IMR-90 (cell line): ENCODE results near the gene PITX1. TPM values are rescaled to one million over a fixed set of nuclear protein-coding genes. Genes with fewer than 3 reads are reported as not detected.

ENCODE experiments used
- ATAC-seq: fragments of 200-7000 bp; cut with Tn5 transposase; 2 replicates; pipeline ENCODE4 v1.9.1; 2020; ENCODE audit warnings: low read depth, mild to moderate bottlenecking, moderate library complexity
- BruUV-seq: library from RNA; stranded (reverse); fragments of 400-500 nt; replicated peaks from 2 replicates; lab custom pipeline; 2021; lab: Mats Ljungman, UMichigan
- CTCF ChIA-PET: fragments of 300-600 bp; formaldehyde crosslinking; extraction: SDS; loops from one replicate; lab custom pipeline; 2021; ENCODE audit warnings: antibody characterized with exemption; lab: Yijun Ruan, JAX
- POLR2A ChIA-PET: fragments of 300-600 bp; sonication (Branson Sonifier 250); formaldehyde crosslinking; loops from one replicate; lab custom pipeline; 2022; ENCODE audit warnings: antibody characterized with exemption; ENCODE audit not compliant: unreplicated experiment; lab: Charles Lee
- DNase-seq: peaks from one replicate; pipeline ENCODE4 v3.0.0; 2013
- H2AFZ ChIP-seq: replicated peaks from 2 replicates; pipeline ENCODE3; 2013; ENCODE audit warnings: low read length, mild to moderate bottlenecking; ENCODE audit not compliant: poor library complexity
- H2AK5ac ChIP-seq: 2 replicates; pipeline ENCODE4 v1.6.1; 2013; ENCODE audit warnings: low read depth, low read length, inconsistent platforms
- H2AK9ac ChIP-seq: replicated peaks from 2 replicates; pipeline ENCODE3; 2013; ENCODE audit warnings: mild to moderate bottlenecking, low read depth, low read length, moderate library complexity; ENCODE audit not compliant: poor library complexity
- H2BK120ac ChIP-seq: 2 replicates; pipeline ENCODE4 v1.6.1; 2013; ENCODE audit warnings: low read depth, low read length, inconsistent platforms
- H2BK15ac ChIP-seq: 3 replicates; pipeline ENCODE4 v1.6.1; 2013; ENCODE audit warnings: low read depth, low read length, inconsistent platforms
- H2BK20ac ChIP-seq: 2 replicates; pipeline ENCODE4 v1.6.1; 2013; ENCODE audit warnings: low read depth, mild to moderate bottlenecking, inconsistent platforms, low read length, moderate library complexity
- H2BK5ac ChIP-seq: 2 replicates; pipeline ENCODE4 v1.6.1; 2013; ENCODE audit warnings: mild to moderate bottlenecking, low read depth, low read length, inconsistent platforms; ENCODE audit not compliant: poor library complexity, severe bottlenecking
- H3K14ac ChIP-seq: replicated peaks from 2 replicates; pipeline ENCODE4 v1.6.1; 2013; ENCODE audit warnings: low read depth, low read length, inconsistent platforms
- H3K18ac ChIP-seq: 2 replicates; pipeline ENCODE4 v1.6.1; 2013; ENCODE audit warnings: low read depth, low read length, control low read depth
- H3K23ac ChIP-seq: 2 replicates; pipeline ENCODE4 v1.6.1; 2013; ENCODE audit warnings: low read depth, low read length, inconsistent platforms
- H3K27ac ChIP-seq: 2 replicates; pipeline ENCODE4 v1.5.1; 2013; ENCODE audit warnings: mild to moderate bottlenecking, control low read depth, low read length; ENCODE audit not compliant: insufficient read depth
- H3K27me3 ChIP-seq: 2 replicates; pipeline ENCODE4 v1.6.1; 2013; ENCODE audit warnings: low read length; ENCODE audit not compliant: control insufficient read depth, insufficient read depth
- H3K36me3 ChIP-seq: 2 replicates; pipeline ENCODE4 v1.6.1; 2013; ENCODE audit warnings: low read length, mixed read lengths; ENCODE audit not compliant: control insufficient read depth, insufficient read depth
- H3K4ac ChIP-seq: 2 replicates; pipeline ENCODE4 v1.6.1; 2013; ENCODE audit warnings: low read depth, low read length, inconsistent platforms
- H3K4me1 ChIP-seq: 2 replicates; pipeline ENCODE4 v1.6.1; 2013; ENCODE audit warnings: low read length, mixed read lengths; ENCODE audit not compliant: control insufficient read depth, insufficient read depth
- H3K4me2 ChIP-seq: 2 replicates; pipeline ENCODE4 v1.6.1; 2013; ENCODE audit warnings: low read depth, mild to moderate bottlenecking, control low read depth, low read length, moderate library complexity
- H3K4me3 ChIP-seq: 2 replicates; pipeline ENCODE4 v1.5.1; 2013; ENCODE audit warnings: low read depth, mild to moderate bottlenecking, control low read depth, low read length, moderate library complexity; ENCODE audit not compliant: insufficient read depth
- H3K56ac ChIP-seq: 2 replicates; pipeline ENCODE4 v1.6.1; 2013; ENCODE audit warnings: low read length, inconsistent platforms; ENCODE audit not compliant: insufficient read depth; ENCODE audit errors: extremely low read depth
- H3K79me1 ChIP-seq, 2 experiments: 2 replicates each; pipeline ENCODE4 v1.6.1; 2013; ENCODE audit warnings: low read length in 2 of 2, inconsistent platforms in 1 of 2, low read depth in 1 of 2
- H3K9ac ChIP-seq: 2 replicates; pipeline ENCODE4 v1.6.1; 2013; ENCODE audit warnings: low read depth, low read length, control low read depth
- H3K9me1 ChIP-seq: 2 replicates; pipeline ENCODE4 v1.6.1; 2013; ENCODE audit warnings: low read length, inconsistent platforms; ENCODE audit not compliant: insufficient read depth
- H3K9me3 ChIP-seq: 2 replicates; pipeline ENCODE4 v1.6.1; 2013; ENCODE audit warnings: low read length; ENCODE audit not compliant: control insufficient read depth, insufficient read depth
- H4K20me1 ChIP-seq: 2 replicates; pipeline ENCODE4 v1.6.1; 2013; ENCODE audit warnings: low read length, inconsistent platforms; ENCODE audit not compliant: insufficient read depth
- H4K5ac ChIP-seq: 2 replicates; pipeline ENCODE4 v1.6.1; 2013; ENCODE audit warnings: mild to moderate bottlenecking, low read depth, low read length, control low read depth
- H4K8ac ChIP-seq, 2 experiments: 2 replicates each; pipeline ENCODE4 v1.6.1; 2013; ENCODE audit warnings: low read depth in 2 of 2, low read length in 2 of 2, control low read depth in 1 of 2, inconsistent platforms in 1 of 2
- H4K91ac ChIP-seq: 2 replicates; pipeline ENCODE4 v1.6.1; 2013; ENCODE audit warnings: low read depth, low read length, inconsistent platforms; ENCODE audit not compliant: insufficient read depth
- ELK1 ChIP-seq: fragments of 150-350 bp; IDR thresholded peaks from 2 replicates; pipeline ENCODE4 v1.6.1; 2016; ENCODE audit warnings: low read depth, mild to moderate bottlenecking, low read length, moderate library complexity, borderline replicate concordance
- MAFK ChIP-seq: IDR thresholded peaks from 2 replicates; pipeline ENCODE4 v1.6.1; 2012; ENCODE audit warnings: low read depth, low read length, improper control_type of control experiment
- MAZ ChIP-seq: IDR thresholded peaks from 2 replicates; pipeline ENCODE4 v1.6.1; 2012; ENCODE audit warnings: low read depth, mild to moderate bottlenecking, low read length, improper control_type of control experiment, moderate library complexity, borderline replicate concordance
- NFE2L2 ChIP-seq: fragments of 150-350 bp; IDR thresholded peaks from 2 replicates; pipeline ENCODE4 v1.6.1; 2016; ENCODE audit warnings: low read depth, mild to moderate bottlenecking, low read length
- RAD21 ChIP-seq: IDR thresholded peaks from 2 replicates; pipeline ENCODE4 v1.6.1; 2012; ENCODE audit warnings: low read length, improper control_type of control experiment
- RFX5 ChIP-seq: IDR thresholded peaks from 2 replicates; pipeline ENCODE4 v1.8.0; 2012; ENCODE audit warnings: low read depth, mild to moderate bottlenecking, low read length, moderate library complexity
- WGBS, 2 experiments: methylation state at CpG; one replicate each; pipeline versions ENCODE4 v1.1.5 to v1.1.7; 2013; ENCODE audit warnings: missing lambda C conversion rate in 2 of 2; ENCODE audit not compliant: insufficient read length in 1 of 2; ENCODE audit errors: extremely low coverage in 2 of 2; 5-methylcytosine and 5-hydroxymethylcytosine counted together
- dilution Hi-C: fragments of 300-500 bp; cut with HindIII; formaldehyde crosslinking; loops from one replicate; pipeline ENCODE4 v1.14.3; 2018; ENCODE audit warnings: low sequenced_read_pairs; ENCODE audit not compliant: unreplicated experiment
- in situ Hi-C: fragments of 300-500 bp; cut with MboI; formaldehyde crosslinking; loops from 3 replicates; pipeline ENCODE4 v1.14.3; 2019; ENCODE audit warnings: low sequenced_read_pairs, inconsistent platforms, mixed read lengths
- intact Hi-C: fragments of 100-400 bp; cut with micrococcal nuclease; formaldehyde crosslinking; loops from 2 replicates; pipeline ENCODE4 v1.10.0; 2022
- polyA plus RNA-seq, 3 experiments: library from polyadenylated mRNA; depleted of rRNA; stranded (reverse); fragments of >200 nt; gene quantifications; 2 replicates each; pipeline ENCODE4 v1.2.3, GENCODE V29; 2012; ENCODE audit warnings: low replicate concordance in 1 of 3
- total RNA-seq: library from RNA; depleted of rRNA; stranded (reverse); fragments of >200 nt; gene quantifications from 2 replicates; pipeline ENCODE4 v1.2.3, GENCODE V29; 2012

Gene PITX1
- total and polyA plus RNA-seq, 2 of the 4 experiments (the other 2 are of a cell fraction): 10.4 to 29.8 TPM

- no peak overlapping the region for H4K91ac ChIP-seq
- H4K5ac ChIP-seq: no peak overlapping the region
- H3K4me3 ChIP-seq: no peak overlapping the region
- 0 out of 2 replicates have a peak overlapping the region, but pooled peaks have one; percentile 53 for H2AK5ac ChIP-seq
- no peak overlapping the region for H3K27ac ChIP-seq
- ChIA-PET POLR2A (no interaction called here), CTCF (no interaction called here)
- no peaks in the 10 kb centered on the region for H3K36me3 ChIP-seq
- peaks cover 12% of the 10 kb centered on the region; the same call in 1 of the 2 replicates for H3K4me1 ChIP-seq
- no peak overlapping the region for H2BK5ac ChIP-seq
- H3K56ac ChIP-seq: no peak overlapping the region
- no peak overlapping the region for H2BK20ac ChIP-seq
- dilution Hi-C loops (no loop called here), intact Hi-C loops (no loop called here), in situ Hi-C loops (no loop called here)
- H2BK120ac ChIP-seq: no peak overlapping the region
- H4K8ac ChIP-seq: no peak overlapping the region
- H3K9me1 ChIP-seq: peaks cover 11% of the 10 kb centered on the region
- no peak overlapping the region for H2AK9ac ChIP-seq
- no peak overlapping the region for H2BK15ac ChIP-seq
- peaks cover 30% of the 10 kb centered on the region for H3K27me3 ChIP-seq
- H2AFZ ChIP-seq: no peak overlapping the region
- H3K18ac ChIP-seq: no peak overlapping the region; the same call in 1 of the 2 replicates
- ATAC-seq (no peak), DNase-seq (no peak)
- H3K9ac ChIP-seq: no peak overlapping the region
- no peak for TF ChIP-seq RAD21
- TF ChIP-seq NFE2L2: no peak
- TF ChIP-seq MAZ: no peak
- TF ChIP-seq RFX5: no peak
- no peak for TF ChIP-seq ELK1
- no peak for TF ChIP-seq MAFK
- H3K79me1 ChIP-seq: no peaks in the 10 kb centered on the region
- no peak overlapping the region for H3K4ac ChIP-seq
- H4K20me1 ChIP-seq: no peaks in the 10 kb centered on the region; the same call in 1 of the 2 replicates
- H3K14ac ChIP-seq: no peak overlapping the region
- no peak overlapping the region for H3K23ac ChIP-seq
- H3K9me3 ChIP-seq: no peaks in the 10 kb centered on the region
- no CpG with 5 or more reads among the region's 6 CpGs for WGBS, 2 experiments
- BruUV-seq: no TSS peak
- H3K4me2 ChIP-seq: no peak overlapping the region
These were observed 18.6 kb upstream of the PITX1 start for GRCh38 chr5:135052511-135053145.
